Measurements from ENCODE around the gene STAU1. TPM values are rescaled to one million over a fixed set of nuclear protein-coding genes. Genes with fewer than 3 reads are reported as not detected.

The STAU1 gene
- total and polyA plus RNA-seq, 10 of the 15 experiments (the other 5 are each of a cell fraction or from before 2014, with no cell fraction given) = 13.9 to 66.2 (median 45.6) TPM

DNA sequence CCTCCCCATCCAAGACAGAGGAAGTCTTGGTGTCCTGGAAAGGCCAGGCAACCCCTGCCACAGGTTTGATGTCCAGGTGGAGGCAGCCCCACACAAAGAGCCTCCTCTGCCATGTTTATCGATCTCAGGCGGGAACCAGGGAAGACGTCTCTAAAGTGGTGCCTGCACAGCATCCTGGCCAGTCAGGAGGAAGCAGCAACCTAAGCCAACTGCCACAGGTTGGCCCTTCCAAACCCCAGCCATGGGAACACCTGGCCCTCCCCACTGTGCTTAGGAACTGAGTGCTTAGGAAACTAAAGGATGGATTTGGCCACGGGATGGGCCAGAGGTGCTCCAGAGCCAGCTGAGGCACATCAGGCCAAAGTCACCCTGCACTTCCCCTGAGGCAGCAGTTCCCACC lies 85.1 kb downstream of the STAU1 start:
- no peak for DNase-seq (ENCODE audit: low read depth, low spot score)
- TF ChIP-seq FOXK2 (IDR thresholded peaks at IDR 0.05) (no peak), POLR2A (IDR thresholded peaks at IDR 0.05; ENCODE audit: low read depth, low read length) (peak; percentile 55; the same call in 1 of the 2 replicates)
- RAD21 ChIA-PET (ENCODE audit: unreplicated experiment) = no interaction called here
- CTCF ChIA-PET = interaction anchor here (1.1 to 1.6 kb wide), 2 partner anchors 114 to 125 kb away, joined by 3 read pairs; no protein-coding TSS in a partner anchor
- intact Hi-C loops (cut with micrococcal nuclease; ENCODE audit: unreplicated experiment) (no loop called here), in situ Hi-C loops (cut with MboI) (no loop called here)
- no peaks in the 10 kb centered on the region; the same call in none of the 2 replicates for H3K79me2 ChIP-seq (ENCODE audit: control insufficient read depth, insufficient read depth, low read length)
- H3K4me3 ChIP-seq = no peak overlapping the region
- H3K4me2 ChIP-seq (ENCODE audit: control insufficient read depth, insufficient read depth) = no peak overlapping the region
- H3K27ac ChIP-seq (ENCODE audit: control insufficient read depth, insufficient read depth) = no peak overlapping the region
- H3K36me3 ChIP-seq (ENCODE audit: control insufficient read depth in 2 of 2, insufficient read depth in 2 of 2, low read length in 1 of 2) = peaks cover 8 to 22% of the 10 kb centered on the region in 2 experiments
- ATAC-seq = no peak
- SMC1A ChIA-PET (ENCODE audit: uncharacterized antibody, unreplicated experiment) = interaction anchor here (0.7 to 1.1 kb wide), 4 partner anchors 10 to 134 kb away, joined by 3 to 6 read pairs (median 3); no protein-coding TSS in a partner anchor
- 0 out of 2 replicates have a peak, but pooled peaks cover 3% of the 10 kb centered on the region for H4K20me1 ChIP-seq (ENCODE audit: control insufficient read depth, insufficient read depth)
- no peak overlapping the region for H3K9ac ChIP-seq (ENCODE audit: control insufficient read depth, insufficient read depth, low read length)
- no peaks in the 10 kb centered on the region for H3K9me3 ChIP-seq (replicated peaks; ENCODE audit: control insufficient read depth, insufficient read depth, low read length)
- H3K4me1 ChIP-seq (ENCODE audit: control insufficient read depth, insufficient read depth, low read length) = no peaks in the 10 kb centered on the region
- FAIRE-seq = no peak
- 100% methylated on average over 4 of the region's 4 CpGs for WGBS (ENCODE audit: insufficient coverage, insufficient replicate concordance, low lambda C conversion rate, missing lambda C conversion rate)
- H3K27me3 ChIP-seq (replicated peaks in 1 of 2; ENCODE audit: control insufficient read depth in 2 of 2, insufficient read depth in 2 of 2, low read length in 1 of 2) = no peaks in the 10 kb centered on the region
- no TSS peak for BruUV-seq (replicated peaks)
- POLR2A ChIA-PET = no interaction called here
- no peak overlapping the region for H2AFZ ChIP-seq (ENCODE audit: control insufficient read depth, low read depth, low read length)

DNA sequence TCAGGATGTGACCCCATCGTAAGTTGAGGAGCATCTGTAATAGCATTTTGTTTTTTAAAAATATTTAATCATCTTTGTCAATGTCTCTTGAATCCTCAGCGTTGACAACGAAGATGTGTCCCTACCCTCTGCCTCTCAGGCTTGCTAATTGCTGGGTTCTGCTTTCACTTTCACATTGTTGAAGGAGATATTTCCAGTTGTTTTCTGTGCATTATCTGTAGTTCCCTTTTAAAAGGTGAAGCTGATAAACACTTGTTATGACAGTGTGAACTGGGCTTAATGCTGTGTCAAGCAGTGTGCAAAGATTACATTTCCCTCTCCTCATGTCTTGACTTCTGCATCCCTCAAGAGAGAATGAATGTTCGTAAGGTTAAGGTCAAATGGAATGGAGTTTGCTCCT lies 87.2 kb downstream of the STAU1 start:
- no peak overlapping the region for H3K4me3 ChIP-seq
- no peak for TF ChIP-seq EGR1 (IDR thresholded peaks at IDR 0.05; ENCODE audit: borderline replicate concordance in 1 of 2, low read depth in 2 of 2, low read length in 2 of 2)
- TF ChIP-seq, protein P1, sequence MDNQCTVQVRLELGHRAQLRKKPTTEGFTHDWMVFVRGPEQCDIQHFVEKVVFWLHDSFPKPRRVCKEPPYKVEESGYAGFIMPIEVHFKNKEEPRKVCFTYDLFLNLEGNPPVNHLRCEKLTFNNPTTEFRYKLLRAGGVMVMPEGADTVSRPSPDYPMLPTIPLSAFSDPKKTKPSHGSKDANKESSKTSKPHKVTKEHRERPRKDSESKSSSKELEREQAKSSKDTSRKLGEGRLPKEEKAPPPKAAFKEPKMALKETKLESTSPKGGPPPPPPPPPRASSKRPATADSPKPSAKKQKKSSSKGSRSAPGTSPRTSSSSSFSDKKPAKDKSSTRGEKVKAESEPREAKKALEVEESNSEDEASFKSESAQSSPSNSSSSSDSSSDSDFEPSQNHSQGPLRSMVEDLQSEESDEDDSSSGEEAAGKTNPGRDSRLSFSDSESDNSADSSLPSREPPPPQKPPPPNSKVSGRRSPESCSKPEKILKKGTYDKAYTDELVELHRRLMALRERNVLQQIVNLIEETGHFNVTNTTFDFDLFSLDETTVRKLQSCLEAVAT (IDR thresholded peaks at IDR 0.05) = 0 out of 2 replicates have a peak, but pooled peaks have one; percentile 19
- TF ChIP-seq HDAC6 (IDR thresholded peaks at IDR 0.05; ENCODE audit: unreplicated experiment) = no peak
- no peak for TF ChIP-seq MEF2B (IDR thresholded peaks at IDR 0.05; ENCODE audit: partially characterized antibody, poor library complexity, severe bottlenecking)
- TF ChIP-seq, protein P2, sequence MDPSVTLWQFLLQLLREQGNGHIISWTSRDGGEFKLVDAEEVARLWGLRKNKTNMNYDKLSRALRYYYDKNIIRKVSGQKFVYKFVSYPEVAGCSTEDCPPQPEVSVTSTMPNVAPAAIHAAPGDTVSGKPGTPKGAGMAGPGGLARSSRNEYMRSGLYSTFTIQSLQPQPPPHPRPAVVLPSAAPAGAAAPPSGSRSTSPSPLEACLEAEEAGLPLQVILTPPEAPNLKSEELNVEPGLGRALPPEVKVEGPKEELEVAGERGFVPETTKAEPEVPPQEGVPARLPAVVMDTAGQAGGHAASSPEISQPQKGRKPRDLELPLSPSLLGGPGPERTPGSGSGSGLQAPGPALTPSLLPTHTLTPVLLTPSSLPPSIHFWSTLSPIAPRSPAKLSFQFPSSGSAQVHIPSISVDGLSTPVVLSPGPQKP (IDR thresholded peaks at IDR 0.05; ENCODE audit: low read depth, low read length) = no peak
- CTCF ChIA-PET = interaction anchor here (0.6 to 3.1 kb wide), 3 partner anchors 30 to 116 kb away, joined by 3 to 12 read pairs (median 3); no protein-coding TSS in a partner anchor
- SMC1A ChIA-PET (ENCODE audit: uncharacterized antibody, unreplicated experiment) = interaction anchor here (1.0 to 1.4 kb wide), 3 partner anchors 8 to 21 kb away, joined by 3 to 4 read pairs (median 3); no protein-coding TSS in a partner anchor
- ATAC-seq (peak; percentile 55), FAIRE-seq (no peak), DNase-seq (ENCODE audit: low read depth, low spot score) (no peak)
- H2AFZ ChIP-seq (ENCODE audit: control insufficient read depth, low read depth, low read length) = no peak overlapping the region; the same call in 1 of the 2 replicates
- H3K9me3 ChIP-seq (replicated peaks; ENCODE audit: control insufficient read depth, insufficient read depth, low read length) = no peaks in the 10 kb centered on the region
- in situ Hi-C loops (cut with MboI) = no loop called here
- H3K79me2 ChIP-seq (ENCODE audit: control insufficient read depth, insufficient read depth, low read length) = no peaks in the 10 kb centered on the region; the same call in none of the 2 replicates
- BruUV-seq (replicated peaks) = TSS peak; percentile 2
- H3K27ac ChIP-seq (ENCODE audit: control insufficient read depth, insufficient read depth) = peak overlapping the region; percentile 21; the same call in 1 of the 2 replicates
- intact Hi-C loops (cut with micrococcal nuclease; ENCODE audit: unreplicated experiment) = no loop called here
- no peak overlapping the region for H3K4me2 ChIP-seq (ENCODE audit: control insufficient read depth, insufficient read depth)
- POLR2A ChIA-PET = no interaction called here
- 0 out of 2 replicates have a peak, but pooled peaks cover 3% of the 10 kb centered on the region for H4K20me1 ChIP-seq (ENCODE audit: control insufficient read depth, insufficient read depth)
- H3K4me1 ChIP-seq (ENCODE audit: control insufficient read depth, insufficient read depth, low read length) = no peaks in the 10 kb centered on the region
- no peak overlapping the region for H3K9ac ChIP-seq (ENCODE audit: control insufficient read depth, insufficient read depth, low read length)
- RAD21 ChIA-PET (ENCODE audit: unreplicated experiment) = interaction anchor here (0.8 kb wide), 1 partner anchor 118 kb away, joined by 3 read pairs; the partner anchor contains the start of gene DDX27
- WGBS (ENCODE audit: insufficient coverage, insufficient replicate concordance, low lambda C conversion rate, missing lambda C conversion rate) = 88% methylated on average over 4 of the region's 4 CpGs
- peaks cover 11 to 31% of the 10 kb centered on the region in 2 experiments for H3K36me3 ChIP-seq (ENCODE audit: control insufficient read depth in 2 of 2, insufficient read depth in 2 of 2, low read length in 1 of 2)
- H3K27me3 ChIP-seq (replicated peaks in 1 of 2; ENCODE audit: control insufficient read depth in 2 of 2, insufficient read depth in 2 of 2, low read length in 1 of 2) = no peaks in the 10 kb centered on the region
